HG02981 (cell line): ENCODE data around the gene CCDC181.
"Not testable (repeated sequence)": the region's sequence is repeated elsewhere in the genome, so short reads cannot be mapped to it uniquely, and the experiment has no call there.

Experiments used
- ATAC-seq: cut with Tn5 transposase; IDR thresholded peaks from one replicate; pipeline ENCODE4 v1.9.1; 2021; ENCODE audit warnings: mild to moderate bottlenecking, moderate library complexity; ENCODE audit not compliant: unreplicated experiment

Gene CCDC181

DNA sequence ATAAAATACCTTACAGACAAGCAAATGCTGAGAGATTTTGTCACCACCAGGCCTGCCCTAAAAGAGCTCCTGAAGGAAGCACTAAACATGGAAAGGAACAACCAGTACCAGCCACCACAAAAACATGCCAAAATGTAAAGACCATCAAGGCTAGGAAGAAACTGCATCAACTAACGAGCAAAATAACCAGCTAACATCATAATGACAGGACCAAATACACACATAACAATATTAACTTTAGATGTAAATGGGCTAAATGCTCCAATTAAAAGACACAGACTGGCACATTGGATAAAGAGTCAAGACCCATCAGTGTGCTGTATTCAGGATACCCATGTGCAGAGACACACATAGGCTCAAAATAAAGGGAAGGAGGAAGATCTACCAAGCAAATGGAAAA is 24.7 kb downstream of the CCDC181 start:
- not testable (repeated sequence) for ATAC-seq

DNA sequence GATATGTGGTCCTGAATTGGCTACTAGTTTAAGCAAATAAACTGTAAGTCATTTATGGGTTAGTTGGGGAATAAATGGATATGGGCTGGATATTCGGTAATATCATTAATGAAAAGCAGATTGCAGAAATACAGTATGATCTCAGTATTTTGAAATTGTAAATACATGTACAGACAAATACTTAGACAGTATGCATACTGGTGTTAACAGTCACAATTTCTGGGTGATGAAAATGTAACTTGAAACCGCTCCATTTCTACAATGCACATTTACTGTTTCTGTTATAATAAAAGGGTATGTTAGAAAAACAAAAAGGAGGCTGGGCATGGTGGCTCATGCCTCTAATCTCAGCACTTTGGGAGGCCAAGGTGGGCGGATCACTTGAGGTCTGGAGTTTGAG is 31.3 kb downstream of the CCDC181 start:
- no peak for ATAC-seq

DNA sequence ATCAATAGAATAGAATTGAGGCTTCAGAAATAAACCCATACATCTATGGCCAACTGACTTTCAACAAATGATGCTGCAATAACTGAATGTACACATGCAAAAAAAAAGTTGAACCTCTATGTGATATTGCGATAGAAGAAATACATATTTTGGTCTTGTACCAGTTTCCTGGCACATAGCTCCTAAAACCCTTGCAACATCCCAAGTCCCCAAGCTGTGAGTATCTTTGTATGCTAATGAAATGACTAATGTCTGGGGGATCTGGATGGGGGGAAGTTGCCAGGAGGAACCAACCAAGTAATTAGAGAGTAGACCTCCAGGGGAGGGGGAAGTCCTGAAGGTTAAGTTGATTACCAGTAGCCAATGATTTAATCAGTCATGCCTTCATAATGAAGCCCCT is 34.9 kb downstream of the CCDC181 start:
- ATAC-seq, result no peak

DNA sequence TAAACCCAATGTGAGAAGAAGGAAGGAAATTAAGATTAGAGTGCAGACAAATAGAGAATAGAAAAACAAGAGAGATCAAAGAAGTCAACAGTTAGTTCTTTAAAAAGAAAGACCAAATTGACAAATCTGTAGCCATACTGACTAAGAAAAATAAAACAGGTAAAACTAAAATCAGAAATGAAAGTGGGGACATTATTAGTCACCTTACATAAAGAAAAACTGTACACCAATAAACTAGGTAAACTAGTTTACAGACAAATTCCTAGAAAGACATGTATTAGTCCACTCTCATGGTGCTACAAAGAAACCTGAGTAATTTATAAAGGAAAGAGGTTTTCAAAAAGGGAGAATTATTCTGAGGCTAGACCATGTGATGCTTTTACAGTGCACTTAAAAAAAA is 37.0 kb downstream of the CCDC181 start:
- peak; percentile 84 for ATAC-seq

DNA sequence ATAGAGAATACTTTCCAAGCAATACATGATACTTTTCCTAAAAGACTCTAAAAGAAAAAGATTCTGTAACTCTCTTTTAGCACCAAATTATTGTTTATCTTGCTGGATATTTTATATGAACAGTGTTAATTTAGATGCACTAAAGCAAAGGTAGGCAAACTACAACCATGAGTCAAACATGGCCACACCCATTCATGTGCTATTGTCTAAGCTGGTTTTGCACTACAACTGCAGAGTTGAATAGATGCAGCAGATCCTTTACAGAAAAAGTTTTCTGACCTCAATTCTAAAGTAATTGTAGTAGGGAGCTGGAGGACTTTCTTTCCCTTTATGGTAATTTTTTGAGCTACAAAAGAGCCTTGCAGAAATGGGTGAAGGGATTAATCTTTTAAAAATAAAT is 39.9 kb downstream of the CCDC181 start:
- ATAC-seq, result no peak

DNA sequence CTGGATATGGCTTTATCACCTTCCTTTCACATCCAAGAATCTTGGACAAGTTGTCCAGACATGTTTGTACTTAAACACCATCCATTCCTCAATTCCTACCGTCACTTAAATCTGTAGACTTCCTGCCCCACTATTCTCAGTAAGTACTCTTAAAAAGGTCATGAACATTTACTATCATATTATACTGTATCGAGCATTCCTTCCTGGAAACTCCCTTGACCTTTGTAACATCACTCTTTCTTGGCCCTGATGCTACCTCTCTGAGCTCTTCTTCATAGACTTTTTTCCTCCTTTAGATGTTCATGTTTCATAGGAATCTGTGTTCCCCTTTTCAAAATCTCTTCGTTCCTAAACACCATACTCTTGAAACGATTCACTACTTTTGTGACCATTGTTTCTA is 43.8 kb downstream of the CCDC181 start:
- no peak for ATAC-seq

DNA sequence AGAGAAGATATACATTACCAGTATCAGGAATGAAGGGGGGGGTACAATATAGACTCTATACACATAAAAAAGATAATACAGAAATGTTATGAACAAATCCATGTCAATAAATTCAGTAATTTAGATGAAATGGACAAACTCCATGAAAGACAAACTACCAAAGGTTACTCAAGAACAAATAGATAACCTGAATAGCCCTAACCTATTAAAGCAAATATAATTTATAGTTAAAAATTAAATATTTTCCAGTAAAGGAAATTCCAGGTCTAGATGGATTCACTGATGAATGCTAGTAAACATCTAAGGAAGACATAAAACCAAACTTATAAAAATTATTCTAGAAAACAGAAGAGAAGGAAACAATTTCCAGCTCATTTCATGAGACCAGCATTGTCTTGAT is 46.1 kb downstream of the CCDC181 start:
- no peak for ATAC-seq

DNA sequence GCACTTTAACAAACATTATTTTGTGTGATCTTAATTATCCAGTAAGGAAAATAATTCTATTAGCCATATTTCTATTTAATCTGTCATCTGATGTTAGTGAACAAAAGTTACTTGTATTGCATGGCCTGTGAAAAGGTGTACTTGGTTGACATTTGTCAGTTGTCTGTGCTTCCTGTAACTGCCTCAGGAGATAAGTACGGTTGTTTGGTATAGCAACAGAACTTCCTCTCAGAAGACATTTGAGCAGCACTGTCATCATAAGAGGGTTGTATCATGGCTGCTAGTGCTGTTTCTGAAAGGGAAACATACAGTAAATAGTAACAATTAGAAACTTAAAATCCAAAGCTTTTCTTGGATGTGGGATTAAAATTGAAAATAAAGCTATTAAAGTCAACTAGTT is 55.9 kb downstream of the CCDC181 start:
- no peak for ATAC-seq

DNA sequence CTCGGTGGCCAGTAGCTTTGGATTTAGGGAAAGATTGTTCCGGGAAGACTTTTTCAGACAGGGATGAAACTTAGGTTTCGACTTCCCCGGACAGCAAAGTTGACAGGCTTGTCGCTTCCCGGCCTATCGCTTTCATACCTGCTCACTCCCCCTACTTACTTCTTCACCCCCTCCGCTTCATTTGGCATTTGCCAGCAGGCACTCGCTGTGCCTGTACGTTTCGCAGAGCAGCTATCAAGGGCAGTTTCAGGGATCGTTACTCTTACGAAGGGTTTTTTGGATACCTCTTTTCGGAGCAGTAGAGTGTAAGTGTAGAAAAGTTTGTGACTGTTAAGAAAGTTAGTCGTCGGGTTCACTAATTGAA is 58.9 kb downstream of the CCDC181 start:
- no peak for ATAC-seq

DNA sequence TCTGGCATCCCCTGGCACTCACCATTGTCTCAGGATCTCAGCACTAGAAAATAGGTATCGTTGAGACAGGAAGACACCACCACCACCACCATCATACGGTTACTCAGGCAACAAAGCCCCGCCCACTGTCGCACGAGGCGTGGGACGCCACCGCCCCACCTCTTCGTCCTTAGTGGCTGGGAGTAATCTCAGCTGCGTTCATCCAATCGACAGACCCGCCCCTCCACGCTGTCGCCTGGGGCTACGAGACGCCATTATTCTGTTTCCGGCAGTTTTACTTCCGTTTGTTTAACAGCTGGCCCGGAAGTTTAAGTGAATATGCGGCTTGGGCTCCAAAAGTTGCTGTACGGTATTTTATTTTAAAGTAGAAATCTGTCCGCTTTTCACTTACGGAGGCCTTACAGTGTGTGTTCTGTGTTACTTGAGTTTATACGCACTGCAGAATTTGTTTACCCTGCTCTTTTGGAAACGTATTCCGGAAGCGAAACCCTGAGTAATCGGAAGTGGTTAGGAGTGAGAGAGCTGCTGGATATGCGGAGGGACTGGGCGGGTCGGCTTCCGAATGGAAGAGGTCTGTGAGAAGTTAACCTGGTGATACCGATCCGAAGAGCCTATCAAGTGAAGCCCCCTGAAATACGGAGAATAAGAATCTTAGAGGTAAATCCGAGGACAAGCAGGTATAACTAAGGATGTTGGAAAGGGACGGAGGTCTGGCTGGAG is 59.4 kb downstream of the CCDC181 start, which contains the start of the genes BLZF1 and NME7:
Gene BLZF1, plus strand, starts transcription at position 510 of the 720 bp plus-strand sequence. CDS start 1,328 bp downstream, outside the sequence.
Gene NME7, minus strand, starts transcription at position 112 of the 720 bp plus-strand sequence. Its CDS starts 87 bp downstream, at position 25.
- ATAC-seq, result peak; percentile 94

DNA sequence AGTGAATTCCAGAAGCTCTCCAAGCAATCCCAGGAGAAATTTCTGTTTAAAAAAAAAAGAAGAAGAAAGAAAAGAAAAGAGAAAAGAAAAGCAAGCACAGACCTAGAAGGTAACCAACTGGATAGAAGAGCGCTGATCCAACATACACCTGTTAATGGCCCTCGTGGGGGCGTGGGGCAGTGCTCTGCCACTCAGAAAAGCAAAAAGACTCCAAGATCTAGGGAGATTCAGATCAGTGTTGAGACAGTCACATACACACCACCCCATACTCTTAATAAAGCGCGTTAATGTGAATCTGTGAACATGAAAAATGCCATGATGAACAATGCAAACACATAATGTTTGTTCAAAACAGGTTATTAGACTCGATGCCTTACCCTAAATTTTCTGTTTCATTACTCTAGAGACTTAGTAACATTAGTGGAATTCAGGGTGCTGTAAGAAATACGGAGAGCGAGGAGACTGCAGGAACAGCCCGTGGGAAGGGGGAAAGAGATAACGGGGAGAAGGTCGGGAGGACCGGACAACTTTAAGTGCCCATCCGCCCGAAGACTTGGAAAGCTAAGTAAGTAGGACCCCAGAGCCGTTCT is 60.1 kb downstream of the CCDC181 start:
- no peak for ATAC-seq

DNA sequence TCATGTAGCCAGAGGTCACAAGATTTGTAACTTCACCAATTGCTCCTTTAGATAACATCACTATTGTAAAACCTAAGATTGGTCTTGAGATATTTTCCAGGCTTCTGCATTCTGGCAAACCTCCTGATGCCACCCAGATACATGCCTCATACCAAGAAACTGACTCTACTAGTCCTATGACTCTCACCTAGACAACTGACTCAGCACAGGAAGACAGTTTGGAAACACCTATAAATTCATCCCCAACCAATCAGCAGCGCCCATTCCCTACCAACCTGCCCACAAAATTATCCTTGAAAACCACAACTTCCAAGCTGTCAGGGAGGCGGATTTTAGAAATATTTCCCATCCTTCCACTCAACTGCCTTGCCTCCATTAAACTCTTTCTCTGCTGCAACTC is 62.3 kb downstream of the CCDC181 start:
- no peak for ATAC-seq

DNA sequence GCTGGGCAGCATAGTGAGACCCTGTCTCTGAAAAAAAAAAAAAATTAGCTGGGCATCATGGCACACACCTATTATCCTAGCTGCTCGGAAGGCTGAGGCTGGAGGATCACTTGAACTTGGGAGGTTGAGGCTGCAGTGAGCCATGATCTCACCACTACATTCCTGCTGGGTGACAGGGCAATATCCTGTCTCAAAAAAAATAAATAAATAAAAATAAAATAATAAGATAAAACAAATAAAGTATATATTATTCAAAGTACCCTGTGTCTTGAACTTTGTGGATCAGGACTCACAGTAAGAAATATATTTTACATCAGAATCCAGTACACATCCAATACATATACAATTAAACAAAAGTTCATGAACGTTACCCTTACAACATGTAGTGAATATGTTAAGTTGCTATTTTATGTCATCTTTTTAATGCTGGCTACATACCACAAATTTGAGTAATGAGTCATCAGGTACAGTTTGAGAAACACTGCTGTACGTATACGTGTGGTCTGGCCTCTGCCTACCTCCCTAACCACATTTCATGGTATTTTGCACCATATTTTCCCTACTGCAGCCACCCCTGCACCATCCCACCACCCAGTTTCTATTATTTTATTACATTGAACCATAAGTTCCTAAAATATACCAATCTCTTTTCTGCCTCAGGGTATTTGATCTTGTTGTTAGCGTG is 64.1 kb downstream of the CCDC181 start:
- ATAC-seq, result no peak

DNA sequence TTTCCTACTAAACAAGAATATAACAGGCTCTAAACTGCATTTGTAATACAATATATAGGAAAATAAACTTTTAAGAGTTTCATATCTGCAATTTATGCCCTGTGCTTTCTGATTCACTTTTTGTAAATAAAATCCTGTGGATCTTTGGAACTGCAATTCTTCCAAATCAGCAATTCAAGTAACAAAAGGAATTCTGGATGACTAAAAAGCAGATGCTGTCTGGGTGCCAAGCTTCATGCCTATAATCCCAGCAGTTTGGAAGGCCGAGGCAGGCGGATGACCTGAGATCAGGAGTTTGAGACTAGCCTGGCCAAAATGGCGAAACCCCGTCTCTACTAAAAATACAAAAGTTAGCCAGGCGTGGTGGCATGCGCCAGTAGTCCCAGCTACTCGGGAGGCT is 66.0 kb downstream of the CCDC181 start:
- ATAC-seq, result no peak

DNA sequence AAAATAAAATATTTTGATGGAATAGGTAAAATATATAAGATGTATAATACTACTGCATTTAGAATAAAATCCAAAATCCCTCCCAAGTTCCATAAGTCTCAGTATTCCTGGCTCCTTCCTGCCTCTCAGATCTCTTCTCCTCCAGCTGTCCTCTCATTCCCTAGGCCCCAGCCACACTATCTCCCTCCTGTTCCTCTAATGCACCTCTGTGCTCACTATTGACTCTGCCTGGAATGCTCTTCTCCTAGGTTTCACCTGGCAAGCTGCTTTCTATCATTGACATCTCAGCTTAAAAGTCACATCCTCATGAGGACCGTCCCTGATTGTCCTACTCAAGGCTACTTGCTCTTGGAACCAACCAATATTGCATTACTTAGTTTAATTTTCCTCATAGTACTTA is 66.9 kb downstream of the CCDC181 start:
- no peak for ATAC-seq

DNA sequence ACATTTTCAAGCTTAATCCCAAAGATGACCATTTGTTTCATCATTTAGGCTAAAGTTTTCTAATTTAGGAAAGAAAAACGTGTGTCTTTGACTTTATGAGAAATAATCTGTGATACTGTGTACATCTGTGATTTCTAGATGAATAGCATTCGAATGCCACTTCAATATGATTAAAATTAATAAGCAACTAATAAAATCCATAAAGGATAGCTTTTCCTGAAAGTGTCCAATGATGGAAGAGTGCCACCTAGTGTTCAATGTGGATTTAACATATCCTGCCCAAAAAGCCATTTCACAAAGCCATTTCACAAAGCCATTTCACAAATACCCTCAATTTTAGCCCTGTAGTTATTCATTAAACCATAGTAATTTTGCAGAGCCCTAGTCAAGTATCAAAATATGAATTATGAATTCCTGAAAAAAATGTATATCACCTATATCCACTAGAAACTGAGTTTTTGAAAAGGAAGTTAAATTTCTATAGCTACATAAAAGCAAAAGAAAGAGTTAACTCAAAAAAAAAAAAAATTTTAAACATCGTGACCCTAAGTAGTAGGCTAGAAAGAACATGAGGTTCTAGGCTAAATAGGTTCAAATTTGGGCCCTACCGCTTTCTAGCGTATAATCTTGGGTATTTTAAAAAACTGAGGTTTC is 78.8 kb downstream of the CCDC181 start:
- ATAC-seq, result no peak

DNA sequence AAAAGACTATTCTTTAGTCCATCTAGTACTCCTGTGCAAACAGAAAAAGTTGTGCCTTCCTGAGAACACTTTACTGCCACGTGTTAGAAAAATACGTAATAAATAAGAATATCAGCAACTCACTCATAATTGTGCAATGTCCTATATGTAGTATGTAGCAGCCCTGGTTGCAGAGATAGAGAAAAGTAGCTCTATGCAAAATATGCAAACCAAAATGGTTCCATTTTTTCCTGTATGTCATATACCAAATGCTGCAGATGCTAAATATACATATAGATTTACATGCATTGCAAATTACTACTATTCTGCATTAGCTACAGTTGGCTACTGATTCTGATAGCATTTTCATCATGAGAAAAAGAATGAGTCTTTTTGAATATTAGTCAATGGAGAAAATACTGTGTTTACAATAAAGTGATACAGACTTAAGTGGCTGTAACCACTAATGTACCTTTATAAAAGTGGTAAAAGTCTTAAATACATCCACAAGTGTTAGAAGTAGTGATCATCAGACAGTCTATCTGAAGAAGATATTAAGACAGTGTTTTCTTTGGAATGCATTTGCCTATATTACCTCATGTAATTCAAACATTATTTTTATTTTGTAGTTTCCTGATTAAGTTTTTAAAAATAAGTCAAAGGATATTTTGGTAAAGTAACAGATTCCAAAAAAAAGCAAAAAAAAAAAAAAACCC is 79.4 kb downstream of the CCDC181 start:
- no peak for ATAC-seq

DNA sequence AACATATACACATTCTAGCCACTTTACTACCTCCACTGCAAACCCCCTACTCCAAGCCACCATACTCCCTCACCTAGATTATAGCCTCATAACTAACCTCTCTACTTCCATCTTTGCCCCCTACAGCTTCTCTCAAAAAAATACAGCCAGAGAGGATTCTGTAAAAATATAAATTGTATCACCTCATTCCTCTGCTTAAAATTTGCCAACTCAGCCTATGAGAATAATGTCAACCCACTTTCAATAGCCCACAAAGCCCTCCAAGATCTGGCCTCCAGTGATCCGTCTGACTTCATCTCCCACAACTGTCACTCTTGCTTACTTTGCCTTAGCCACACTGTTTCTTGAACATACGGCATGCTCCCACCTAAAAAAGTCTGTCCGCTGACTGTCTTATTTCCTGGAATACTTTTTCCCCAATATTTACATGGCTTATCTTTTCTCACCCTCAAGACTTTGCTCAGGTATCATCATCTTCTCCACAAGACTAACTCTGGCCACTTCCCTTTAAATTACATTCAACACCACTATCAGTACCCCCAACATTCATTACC is 81.2 kb downstream of the CCDC181 start:
- no peak for ATAC-seq

DNA sequence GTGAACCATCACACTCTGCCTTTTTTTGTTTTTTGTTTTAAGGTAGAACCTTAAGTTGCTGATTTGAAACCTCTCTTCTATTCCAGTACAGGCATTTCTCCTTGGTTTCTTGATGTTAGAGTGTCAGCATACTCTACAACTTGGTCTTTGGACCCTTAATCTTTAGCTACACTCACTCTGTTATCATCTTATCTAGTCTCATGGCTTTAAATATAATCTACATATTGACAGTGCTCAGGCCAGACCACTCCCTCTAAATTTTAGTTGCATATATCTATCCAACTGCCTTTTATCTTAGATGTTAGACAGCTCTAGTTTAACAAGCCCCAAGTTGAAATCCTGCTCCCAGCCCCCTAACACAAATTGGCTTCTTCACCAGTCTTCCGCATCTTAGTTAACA is 81.8 kb downstream of the CCDC181 start:
- ATAC-seq, result no peak
